MM.1S (cell line): ENCODE results near the gene CAPS.

Source experiments
- CTCF ChIP-seq: fragments of 300-600 bp; sonication (generic); IDR thresholded peaks from 2 replicates; pipeline ENCODE4 v1.5.1; 2016; ENCODE audit warnings: antibody characterized with exemption, low read length, mixed read lengths
- EZH2 ChIP-seq: fragments of 300-600 bp; sonication (generic); optimal IDR thresholded peaks from 2 replicates; pipeline ENCODE3; 2017; ENCODE audit warnings: low read depth, mild to moderate bottlenecking, antibody characterized with exemption, low read length, mixed read lengths

DNA sequence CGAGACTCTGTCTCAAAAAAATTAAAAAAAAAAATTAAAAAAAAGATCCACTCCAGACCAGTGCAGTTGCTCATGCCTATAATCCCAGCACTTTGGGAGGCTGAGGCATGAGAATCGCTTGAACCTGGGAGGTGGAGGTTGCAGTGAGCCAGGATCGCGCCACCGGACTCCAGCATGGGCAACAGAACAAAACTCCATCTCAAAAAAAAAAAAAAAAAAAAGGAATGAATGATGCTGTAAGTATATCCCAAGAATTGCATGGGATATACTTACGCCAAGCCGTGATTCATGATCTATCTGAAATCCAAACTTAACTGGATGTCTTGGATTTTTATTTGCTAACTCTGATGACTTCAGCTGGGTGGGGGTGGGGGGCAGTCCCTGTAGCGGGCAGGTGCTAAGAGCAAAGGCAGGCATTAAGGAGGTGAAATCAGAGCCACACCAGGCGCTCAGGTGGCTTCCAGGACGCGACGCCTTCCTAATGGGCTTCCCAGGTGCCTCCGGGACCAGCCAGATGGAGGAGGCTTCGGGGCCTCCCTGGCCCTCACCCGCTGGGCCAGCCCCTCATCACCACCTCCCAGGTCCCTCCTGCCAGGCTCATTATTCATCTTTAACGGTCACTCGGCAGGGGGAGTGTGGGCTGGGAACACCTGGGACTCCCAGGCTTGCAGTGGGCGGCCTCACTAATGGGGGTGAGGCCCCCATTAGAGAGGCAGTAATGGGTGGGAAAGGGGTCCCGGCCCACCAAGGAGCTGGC is 32.3 kb upstream of the CAPS start:
- no peak for TF ChIP-seq CTCF
- TF ChIP-seq EZH2: no peak
